PFSK-1 (cell line): Measurements from ENCODE around the gene PKN1.

Source experiments
- FOXP2 ChIP-seq: optimal IDR thresholded peaks from 2 replicates; pipeline ENCODE3; 2011; ENCODE audit warnings: borderline replicate concordance, control low read depth, inconsistent platforms; ENCODE audit not compliant: insufficient read depth; ENCODE audit errors: extremely low read length, extremely low read depth
- POLR2AphosphoS5 ChIP-seq: IDR thresholded peaks from 2 replicates; pipeline ENCODE4 v1.6.1; 2012; ENCODE audit warnings: low read depth, mild to moderate bottlenecking, control low read depth, low read length, moderate library complexity
- SIN3A ChIP-seq: IDR thresholded peaks from 2 replicates; pipeline ENCODE4 v1.6.1; 2012; ENCODE audit warnings: mild to moderate bottlenecking, low read length, moderate library complexity, borderline replicate concordance; ENCODE audit not compliant: insufficient read depth
- TAF1 ChIP-seq: IDR thresholded peaks from 2 replicates; pipeline ENCODE4 v1.6.1; 2012; ENCODE audit warnings: low read length, control low read depth, borderline replicate concordance; ENCODE audit not compliant: insufficient read depth
- TF ChIP-seq, protein P1 (sequence below), 2 experiments: IDR thresholded peaks; 2 replicates each; pipeline versions ENCODE4 v1.6.1 to v1.8.0; 2011 to 2012; ENCODE audit warnings: low read depth in 2 of 2, low read length in 2 of 2, control low read depth in 1 of 2, inconsistent platforms in 1 of 2, mild to moderate bottlenecking in 1 of 2, moderate library complexity in 1 of 2; ENCODE audit not compliant: insufficient read depth in 1 of 2

Gene PKN1

DNA sequence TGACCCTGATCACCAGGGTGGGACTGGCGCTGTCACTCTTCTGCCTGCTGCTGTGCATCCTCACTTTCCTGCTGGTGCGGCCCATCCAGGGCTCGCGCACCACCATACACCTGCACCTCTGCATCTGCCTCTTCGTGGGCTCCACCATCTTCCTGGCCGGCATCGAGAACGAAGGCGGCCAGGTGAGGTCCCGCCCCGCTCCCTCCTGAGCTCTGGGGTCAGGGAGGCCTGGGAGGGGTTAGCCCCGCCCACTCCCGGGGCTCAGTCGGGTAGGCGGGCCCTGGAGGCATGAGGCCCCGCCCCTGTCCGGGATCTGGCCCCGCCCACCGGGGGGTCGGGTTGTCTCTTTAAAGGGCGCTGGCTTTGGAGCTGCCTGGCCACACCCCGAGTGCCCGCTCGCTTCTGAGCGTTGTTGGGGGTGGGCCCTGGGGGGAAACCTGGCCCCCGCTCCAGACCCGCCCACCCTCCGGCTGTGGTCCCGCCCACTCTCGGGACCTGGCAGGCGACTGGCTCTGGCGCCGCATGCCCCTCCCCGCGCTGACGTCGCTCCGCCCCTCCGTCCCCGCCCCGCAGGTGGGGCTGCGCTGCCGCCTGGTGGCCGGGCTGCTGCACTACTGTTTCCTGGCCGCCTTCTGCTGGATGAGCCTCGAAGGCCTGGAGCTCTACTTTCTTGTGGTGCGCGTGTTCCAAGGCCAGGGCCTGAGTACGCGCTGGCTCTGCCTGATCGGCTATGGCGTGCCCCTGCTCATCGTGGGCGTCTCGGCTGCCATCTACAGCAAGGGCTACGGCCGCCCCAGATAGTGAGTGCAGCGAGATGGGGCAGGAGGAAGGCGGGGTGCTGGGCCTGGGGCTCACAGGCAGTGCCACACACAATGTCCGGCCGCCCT, 27.1 kb upstream of the PKN1 start:
- peak; percentile 66 for TF ChIP-seq POLR2AphosphoS5
- TF ChIP-seq TAF1, result no peak
- TF ChIP-seq, protein P1, sequence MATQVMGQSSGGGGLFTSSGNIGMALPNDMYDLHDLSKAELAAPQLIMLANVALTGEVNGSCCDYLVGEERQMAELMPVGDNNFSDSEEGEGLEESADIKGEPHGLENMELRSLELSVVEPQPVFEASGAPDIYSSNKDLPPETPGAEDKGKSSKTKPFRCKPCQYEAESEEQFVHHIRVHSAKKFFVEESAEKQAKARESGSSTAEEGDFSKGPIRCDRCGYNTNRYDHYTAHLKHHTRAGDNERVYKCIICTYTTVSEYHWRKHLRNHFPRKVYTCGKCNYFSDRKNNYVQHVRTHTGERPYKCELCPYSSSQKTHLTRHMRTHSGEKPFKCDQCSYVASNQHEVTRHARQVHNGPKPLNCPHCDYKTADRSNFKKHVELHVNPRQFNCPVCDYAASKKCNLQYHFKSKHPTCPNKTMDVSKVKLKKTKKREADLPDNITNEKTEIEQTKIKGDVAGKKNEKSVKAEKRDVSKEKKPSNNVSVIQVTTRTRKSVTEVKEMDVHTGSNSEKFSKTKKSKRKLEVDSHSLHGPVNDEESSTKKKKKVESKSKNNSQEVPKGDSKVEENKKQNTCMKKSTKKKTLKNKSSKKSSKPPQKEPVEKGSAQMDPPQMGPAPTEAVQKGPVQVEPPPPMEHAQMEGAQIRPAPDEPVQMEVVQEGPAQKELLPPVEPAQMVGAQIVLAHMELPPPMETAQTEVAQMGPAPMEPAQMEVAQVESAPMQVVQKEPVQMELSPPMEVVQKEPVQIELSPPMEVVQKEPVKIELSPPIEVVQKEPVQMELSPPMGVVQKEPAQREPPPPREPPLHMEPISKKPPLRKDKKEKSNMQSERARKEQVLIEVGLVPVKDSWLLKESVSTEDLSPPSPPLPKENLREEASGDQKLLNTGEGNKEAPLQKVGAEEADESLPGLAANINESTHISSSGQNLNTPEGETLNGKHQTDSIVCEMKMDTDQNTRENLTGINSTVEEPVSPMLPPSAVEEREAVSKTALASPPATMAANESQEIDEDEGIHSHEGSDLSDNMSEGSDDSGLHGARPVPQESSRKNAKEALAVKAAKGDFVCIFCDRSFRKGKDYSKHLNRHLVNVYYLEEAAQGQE (IDR thresholded peaks at IDR 0.05; ENCODE audit: insufficient read depth in 1 of 2, low read depth in 2 of 2, low read length in 2 of 2), result no peak
- TF ChIP-seq FOXP2, result peak; percentile 90
- TF ChIP-seq SIN3A, result 0 out of 2 replicates have a peak, but pooled peaks have one; percentile 51

DNA sequence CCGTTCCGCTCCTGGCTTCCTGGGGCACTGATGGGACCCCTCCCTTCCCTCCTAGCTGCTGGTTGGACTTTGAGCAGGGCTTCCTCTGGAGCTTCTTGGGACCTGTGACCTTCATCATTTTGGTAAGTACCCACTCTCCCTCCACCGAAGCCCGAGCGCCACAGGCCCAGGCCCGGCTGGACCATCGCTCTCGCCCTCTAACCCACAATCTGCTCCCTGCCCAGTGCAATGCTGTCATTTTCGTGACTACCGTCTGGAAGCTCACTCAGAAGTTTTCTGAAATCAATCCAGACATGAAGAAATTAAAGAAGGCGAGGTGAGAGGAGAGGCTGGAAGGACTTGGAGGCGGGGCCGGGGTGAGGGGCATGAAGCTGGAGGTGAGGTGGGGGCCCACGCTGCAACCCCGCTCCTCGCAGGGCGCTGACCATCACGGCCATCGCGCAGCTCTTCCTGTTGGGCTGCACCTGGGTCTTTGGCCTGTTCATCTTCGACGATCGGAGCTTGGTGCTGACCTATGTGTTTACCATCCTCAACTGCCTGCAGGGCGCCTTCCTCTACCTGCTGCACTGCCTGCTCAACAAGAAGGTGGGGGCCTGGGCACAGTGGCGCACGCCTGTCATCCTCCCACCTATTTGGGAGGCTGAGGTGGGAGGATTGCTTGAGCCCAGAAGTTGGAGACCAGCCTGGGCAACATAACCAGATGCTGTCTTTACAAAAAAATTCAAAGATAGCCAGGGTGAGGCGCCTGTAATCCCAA, 26.3 kb upstream of the PKN1 start:
- peak; percentile 9 for TF ChIP-seq FOXP2
- no peak for TF ChIP-seq SIN3A
- TF ChIP-seq TAF1, result no peak
- no peak; the same call in 1 of the 2 replicates for TF ChIP-seq POLR2AphosphoS5
- TF ChIP-seq, protein P1 (IDR thresholded peaks at IDR 0.05; ENCODE audit: insufficient read depth in 1 of 2, low read depth in 2 of 2, low read length in 2 of 2), result no peak

- TF ChIP-seq TAF1 (no peak), SIN3A (no peak), POLR2AphosphoS5 (peak; percentile 74), FOXP2 (no peak)
- TF ChIP-seq, protein P1 (IDR thresholded peaks at IDR 0.05; ENCODE audit: insufficient read depth in 1 of 2, low read depth in 2 of 2, low read length in 2 of 2), result no peak
Observed at GRCh38 chr19:14407605-14408484, 25.3 kb upstream of the PKN1 start.

DNA sequence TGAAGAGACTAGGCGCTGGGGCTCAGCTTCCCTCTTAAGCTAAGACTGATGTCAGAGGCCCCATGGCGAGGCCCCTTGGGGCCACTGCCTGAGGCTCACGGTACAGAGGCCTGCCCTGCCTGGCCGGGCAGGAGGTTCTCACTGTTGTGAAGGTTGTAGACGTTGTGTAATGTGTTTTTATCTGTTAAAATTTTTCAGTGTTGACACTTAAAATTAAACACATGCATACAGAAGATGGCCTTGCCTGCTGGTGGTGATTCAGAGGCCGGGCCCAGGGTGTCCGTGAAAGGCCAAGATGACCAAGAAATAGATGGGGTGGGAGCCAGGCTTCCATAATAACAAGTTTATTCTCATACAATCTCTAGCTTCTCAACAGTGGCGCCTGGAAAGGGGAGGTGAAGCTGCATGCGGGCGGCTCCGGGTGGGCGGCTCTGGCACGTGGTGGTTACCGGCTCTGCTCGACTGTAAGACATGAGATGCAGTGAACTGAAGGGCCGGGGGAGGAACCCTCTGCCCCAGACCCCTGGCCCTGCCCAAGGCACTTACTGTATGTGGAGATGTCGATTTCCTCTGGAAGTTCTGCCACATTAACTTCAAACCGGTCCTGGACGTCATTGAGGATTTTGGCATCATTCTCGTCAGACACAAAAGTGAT, 24.5 kb upstream of the PKN1 start:
- TF ChIP-seq SIN3A (no peak), FOXP2 (no peak), POLR2AphosphoS5 (no peak), TAF1 (no peak)
- TF ChIP-seq, protein P1 (IDR thresholded peaks at IDR 0.05; ENCODE audit: insufficient read depth in 1 of 2, low read depth in 2 of 2, low read length in 2 of 2), result no peak
